Dedifferentiated amniotic fluid mesenchymal stem cell (primary cell): Measurements from ENCODE around the gene CCP110.

Experiments
- DNase-seq: peaks from one replicate; pipeline ENCODE4 v3.0.0-alpha.2; 2016; ENCODE audit errors: extremely low spot score

The CCP110 gene

GRCh38 chr16:19555186-19555937 lies 31.6 kb downstream of the CCP110 start, which contains the start of gene VPS35L:
Gene VPS35L, plus strand, starts transcription at chr16:19555703. Its CDS starts 27 bp downstream, at chr16:19555730.
- peak; percentile 97 for DNase-seq

- DNase-seq = peak; percentile 19
Observed at GRCh38 chr16:19555938-19556771, 32.4 kb downstream of the CCP110 start.

GRCh38 chr16:19559242-19559910 lies 35.6 kb downstream of the CCP110 start:
- peak; percentile 62 for DNase-seq

- no peak for DNase-seq
Observed at GRCh38 chr16:19560078-19560477, 36.3 kb downstream of the CCP110 start.

GRCh38 chr16:19563377-19563776 lies 39.6 kb downstream of the CCP110 start:
- DNase-seq = no peak

GRCh38 chr16:19566362-19566761 lies 42.6 kb downstream of the CCP110 start:
- DNase-seq = no peak

GRCh38 chr16:19567560-19567959 lies 43.8 kb downstream of the CCP110 start:
- DNase-seq = no peak

GRCh38 chr16:19573997-19574396 lies 50.3 kb downstream of the CCP110 start:
- DNase-seq = no peak

- no peak for DNase-seq
Observed at GRCh38 chr16:19574615-19575014, 50.9 kb downstream of the CCP110 start.

- DNase-seq = no peak
Observed at GRCh38 chr16:19578378-19578971, 54.7 kb downstream of the CCP110 start.

- no peak for DNase-seq
Observed at GRCh38 chr16:19582050-19582831, 58.5 kb downstream of the CCP110 start.

- peak; percentile 34 for DNase-seq
Observed at GRCh38 chr16:19583665-19584300, 60.0 kb downstream of the CCP110 start.

GRCh38 chr16:19588661-19589060 lies 64.9 kb downstream of the CCP110 start:
- DNase-seq = no peak

GRCh38 chr16:19589106-19589505 lies 65.4 kb downstream of the CCP110 start:
- DNase-seq = no peak

- peak; percentile 35 for DNase-seq
Observed at GRCh38 chr16:19589771-19590302, 66.1 kb downstream of the CCP110 start.

GRCh38 chr16:19595043-19595767 lies 71.5 kb downstream of the CCP110 start:
- DNase-seq = no peak

- no peak for DNase-seq
Observed at GRCh38 chr16:19598805-19599510, 75.2 kb downstream of the CCP110 start.

- no peak for DNase-seq
Observed at GRCh38 chr16:19599968-19600716, 76.4 kb downstream of the CCP110 start.
